ENCODE results near the gene FBXL13. TPM values are rescaled to one million over a fixed set of nuclear protein-coding genes. Genes with fewer than 3 reads are reported as not detected.
"Not testable (repeated sequence)": the region's sequence is repeated elsewhere in the genome, so short reads cannot be mapped to it uniquely, and the experiment has no call there.

Gene FBXL13
- total RNA-seq, 1 donor from 2014 or later: 0.45 TPM

GRCh38 chr7:103113164-103113563 is 38.6 kb upstream of the FBXL13 start:
- DNase-seq (ENCODE audit: low spot score): no peak
- Mint-ChIP-seq H3K9me3 (ENCODE audit: low read depth) (peaks cover 21% of the 10 kb centered on the region), H3K27ac (ENCODE audit: unreplicated experiment) (peak overlapping the region; percentile 37), H3K36me3 (ENCODE audit: low read depth) (peaks cover 26% of the 10 kb centered on the region), H3K4me1 (ENCODE audit: low read depth) (peaks cover 12% of the 10 kb centered on the region), H3K4me3 (ENCODE audit: unreplicated experiment) (no peak overlapping the region), H3K27me3 (ENCODE audit: low read depth) (no peaks in the 10 kb centered on the region)
- TF ChIP-seq, protein P1, sequence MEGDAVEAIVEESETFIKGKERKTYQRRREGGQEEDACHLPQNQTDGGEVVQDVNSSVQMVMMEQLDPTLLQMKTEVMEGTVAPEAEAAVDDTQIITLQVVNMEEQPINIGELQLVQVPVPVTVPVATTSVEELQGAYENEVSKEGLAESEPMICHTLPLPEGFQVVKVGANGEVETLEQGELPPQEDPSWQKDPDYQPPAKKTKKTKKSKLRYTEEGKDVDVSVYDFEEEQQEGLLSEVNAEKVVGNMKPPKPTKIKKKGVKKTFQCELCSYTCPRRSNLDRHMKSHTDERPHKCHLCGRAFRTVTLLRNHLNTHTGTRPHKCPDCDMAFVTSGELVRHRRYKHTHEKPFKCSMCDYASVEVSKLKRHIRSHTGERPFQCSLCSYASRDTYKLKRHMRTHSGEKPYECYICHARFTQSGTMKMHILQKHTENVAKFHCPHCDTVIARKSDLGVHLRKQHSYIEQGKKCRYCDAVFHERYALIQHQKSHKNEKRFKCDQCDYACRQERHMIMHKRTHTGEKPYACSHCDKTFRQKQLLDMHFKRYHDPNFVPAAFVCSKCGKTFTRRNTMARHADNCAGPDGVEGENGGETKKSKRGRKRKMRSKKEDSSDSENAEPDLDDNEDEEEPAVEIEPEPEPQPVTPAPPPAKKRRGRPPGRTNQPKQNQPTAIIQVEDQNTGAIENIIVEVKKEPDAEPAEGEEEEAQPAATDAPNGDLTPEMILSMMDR (IDR thresholded peaks at IDR 0.05): no peak

DNA sequence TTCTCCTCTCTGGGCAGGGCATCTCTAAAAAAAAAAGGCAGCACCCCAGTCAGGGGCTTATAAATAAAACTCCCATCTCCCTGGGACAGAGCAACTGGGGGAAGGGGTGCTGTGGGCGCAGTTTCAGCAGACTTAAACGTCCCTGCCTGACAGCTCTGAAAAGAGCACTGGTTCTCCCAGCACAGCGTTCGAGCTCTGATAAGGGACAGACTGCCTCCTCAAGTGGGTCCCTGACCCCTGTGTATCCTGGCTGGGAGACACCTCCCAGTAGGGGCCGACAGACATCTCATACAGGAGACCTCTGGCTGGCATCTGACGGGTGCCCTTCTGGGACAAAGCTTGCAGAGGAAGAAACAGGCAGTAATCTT is 32.1 kb upstream of the FBXL13 start:
- H3K9me3 Mint-ChIP-seq (ENCODE audit: low read depth): peaks cover 21% of the 10 kb centered on the region
- H3K4me3 Mint-ChIP-seq (ENCODE audit: unreplicated experiment); H3K27ac Mint-ChIP-seq (ENCODE audit: unreplicated experiment); H3K27me3 Mint-ChIP-seq (ENCODE audit: low read depth); DNase-seq (ENCODE audit: low spot score); H3K4me1 Mint-ChIP-seq (ENCODE audit: low read depth): not testable (repeated sequence)
- H3K36me3 Mint-ChIP-seq (ENCODE audit: low read depth): peaks cover 30% of the 10 kb centered on the region

DNA sequence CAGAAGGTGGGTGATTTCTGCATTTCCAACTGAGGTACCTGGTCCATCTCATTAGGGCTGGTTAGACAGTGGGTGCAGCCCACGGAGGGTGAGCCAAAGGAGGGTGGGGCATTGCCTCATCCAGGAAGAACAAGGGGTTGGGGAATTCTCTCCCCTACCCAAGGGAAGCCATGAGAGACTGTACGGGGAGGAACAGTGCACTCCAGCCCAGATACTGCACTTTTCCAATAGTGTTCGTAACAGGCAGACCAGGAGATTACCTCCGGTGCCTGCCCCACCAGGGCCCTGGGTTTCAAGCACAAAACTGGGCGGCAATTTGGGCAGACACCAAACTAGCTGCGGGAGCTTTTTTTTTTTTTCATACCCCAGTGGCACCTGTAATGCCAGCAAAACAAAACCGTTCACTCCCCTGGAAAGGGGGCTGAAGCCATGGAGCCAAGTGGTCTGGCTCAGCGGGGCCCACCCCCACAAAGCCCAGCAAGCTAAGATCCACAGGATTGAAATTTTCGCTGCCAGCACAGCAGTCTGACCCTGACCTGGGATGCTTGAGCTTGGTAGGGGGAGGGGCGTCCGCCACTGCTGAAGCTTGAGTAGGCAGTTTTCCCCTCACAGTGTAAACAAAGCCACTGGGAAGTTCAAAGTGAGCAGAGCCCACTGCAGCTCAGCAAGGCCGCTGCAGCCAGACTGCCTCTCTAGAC is 31.6 kb upstream of the FBXL13 start:
- peaks cover 20% of the 10 kb centered on the region for H3K9me3 Mint-ChIP-seq (ENCODE audit: low read depth)
- H3K36me3 Mint-ChIP-seq (ENCODE audit: low read depth): peaks cover 30% of the 10 kb centered on the region
- no peaks in the 10 kb centered on the region for H3K27me3 Mint-ChIP-seq (ENCODE audit: low read depth)
- TF ChIP-seq, protein P1 (IDR thresholded peaks at IDR 0.05): no peak
- H3K4me3 Mint-ChIP-seq (ENCODE audit: unreplicated experiment): no peak overlapping the region
- no peak for DNase-seq (ENCODE audit: low spot score)
- no peak overlapping the region for H3K27ac Mint-ChIP-seq (ENCODE audit: unreplicated experiment)
- H3K4me1 Mint-ChIP-seq (ENCODE audit: low read depth): peaks cover 3% of the 10 kb centered on the region

DNA sequence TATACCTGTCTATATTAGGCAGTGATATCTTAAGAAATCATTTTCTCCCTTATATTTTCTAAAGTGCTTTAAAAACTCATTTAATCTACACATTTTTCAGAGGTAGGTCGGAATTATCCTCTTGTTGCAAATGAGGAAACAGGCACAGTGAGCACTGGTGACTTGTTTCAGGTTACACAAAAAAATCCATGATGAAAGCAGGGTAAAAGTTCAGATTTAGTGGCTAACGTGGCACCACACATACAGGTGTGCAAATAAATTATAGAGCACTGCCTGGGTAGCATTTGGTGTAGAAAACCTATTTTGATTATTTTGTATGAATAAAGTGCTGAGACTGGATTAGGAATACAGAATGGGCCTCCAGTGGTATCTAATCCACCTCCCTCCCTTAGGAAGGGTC is 26.9 kb upstream of the FBXL13 start:
- Mint-ChIP-seq H3K27ac (ENCODE audit: unreplicated experiment) (no peak overlapping the region), H3K27me3 (ENCODE audit: low read depth) (no peaks in the 10 kb centered on the region), H3K9me3 (ENCODE audit: low read depth) (no peaks in the 10 kb centered on the region), H3K4me1 (ENCODE audit: low read depth) (peaks cover under 1% of the 10 kb centered on the region), H3K36me3 (ENCODE audit: low read depth) (peaks cover 5% of the 10 kb centered on the region), H3K4me3 (ENCODE audit: unreplicated experiment) (no peak overlapping the region)
- DNase-seq (ENCODE audit: low spot score): no peak
- TF ChIP-seq, protein P1 (IDR thresholded peaks at IDR 0.05): no peak

GRCh38 chr7:103100348-103100747 is 25.8 kb upstream of the FBXL13 start:
- TF ChIP-seq, protein P1 (IDR thresholded peaks at IDR 0.05): no peak
- H3K4me3 Mint-ChIP-seq (ENCODE audit: unreplicated experiment): no peak overlapping the region

GRCh38 chr7:103097041-103097440 is 22.4 kb upstream of the FBXL13 start:
- Mint-ChIP-seq H3K36me3 (ENCODE audit: low read depth) (peaks cover 6% of the 10 kb centered on the region), H3K27ac (ENCODE audit: unreplicated experiment) (no peak overlapping the region), H3K27me3 (ENCODE audit: low read depth) (no peaks in the 10 kb centered on the region), H3K4me1 (ENCODE audit: low read depth) (peaks cover 3% of the 10 kb centered on the region), H3K4me3 (ENCODE audit: unreplicated experiment) (no peak overlapping the region), H3K9me3 (ENCODE audit: low read depth) (no peaks in the 10 kb centered on the region)
- TF ChIP-seq, protein P1 (IDR thresholded peaks at IDR 0.05): no peak
- no peak for DNase-seq (ENCODE audit: low spot score)

More at GRCh38 chr7:103100348-103100747, 25.8 kb upstream of the FBXL13 start:
- no peaks in the 10 kb centered on the region for H3K9me3 Mint-ChIP-seq (ENCODE audit: low read depth)
- DNase-seq (ENCODE audit: low spot score): no peak
- no peak overlapping the region for H3K27ac Mint-ChIP-seq (ENCODE audit: unreplicated experiment)
- peaks cover 8% of the 10 kb centered on the region for H3K36me3 Mint-ChIP-seq (ENCODE audit: low read depth)
- H3K4me1 Mint-ChIP-seq (ENCODE audit: low read depth): no peaks in the 10 kb centered on the region
- H3K27me3 Mint-ChIP-seq (ENCODE audit: low read depth): no peaks in the 10 kb centered on the region

- not testable (repeated sequence) for DNase-seq (ENCODE audit: low spot score); H3K27me3 Mint-ChIP-seq (ENCODE audit: low read depth); H3K36me3 Mint-ChIP-seq (ENCODE audit: low read depth); H3K9me3 Mint-ChIP-seq (ENCODE audit: low read depth); H3K4me1 Mint-ChIP-seq (ENCODE audit: low read depth); H3K27ac Mint-ChIP-seq (ENCODE audit: unreplicated experiment); H3K4me3 Mint-ChIP-seq (ENCODE audit: unreplicated experiment)
Observed at GRCh38 chr7:103095558-103095957, 21.0 kb upstream of the FBXL13 start.

All from chondrocyte (in vitro differentiated cells).